Measurements from ENCODE around the gene ZNF385B.

ZNF385B gene

DNA sequence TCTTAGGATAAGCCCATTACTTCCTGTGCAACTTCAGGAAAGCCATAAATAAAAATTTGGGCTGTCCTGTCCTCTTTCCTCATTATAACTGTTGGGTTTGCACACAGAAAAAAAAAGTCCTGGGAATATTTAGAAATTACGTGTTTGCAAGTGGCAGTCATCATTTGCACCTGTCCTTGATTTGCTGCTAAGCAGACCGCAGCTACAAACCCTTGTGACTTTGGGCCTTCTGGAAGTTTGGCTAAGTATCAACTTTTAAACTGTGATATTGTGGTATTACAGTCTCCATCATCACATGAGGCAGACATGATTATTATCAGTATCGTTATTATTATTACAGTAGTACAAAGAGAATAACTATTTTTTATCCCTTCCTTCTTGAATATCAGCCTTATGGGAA, 336.1 kb downstream of the ZNF385B start:
- Mint-ChIP-seq H3K4me3 (no peak overlapping the region), H3K4me1 (ENCODE audit: low read depth) (no peaks in the 10 kb centered on the region), H3K27me3 (peaks cover 11% of the 10 kb centered on the region), H3K27ac (no peak overlapping the region), H3K9me3 (no peaks in the 10 kb centered on the region), H3K36me3 (ENCODE audit: low read depth) (no peaks in the 10 kb centered on the region)

DNA sequence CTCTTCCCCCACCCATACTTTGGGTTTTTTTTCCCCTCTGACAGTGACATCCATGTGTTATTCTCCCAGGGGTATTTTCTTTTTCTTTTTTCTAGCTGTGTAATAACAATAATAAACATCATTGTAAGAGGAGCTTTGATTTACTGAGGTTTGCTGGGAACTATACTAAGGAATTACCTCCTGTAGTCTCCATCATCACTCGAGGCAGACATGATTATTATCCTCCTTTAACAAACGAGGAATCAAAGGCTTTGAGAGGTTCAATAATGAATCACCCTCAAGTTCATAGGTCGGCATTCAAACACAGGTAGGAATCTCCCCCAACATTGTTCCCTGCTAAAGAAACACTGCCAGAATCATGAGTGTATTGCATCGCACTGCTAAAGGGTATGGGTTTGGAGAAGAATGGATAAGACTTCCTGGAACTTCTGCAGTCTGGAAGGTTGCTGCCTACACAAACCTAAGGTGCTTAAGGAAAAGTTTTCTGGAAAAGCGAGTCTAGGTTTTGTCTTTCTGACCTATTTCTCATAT, 336.5 kb downstream of the ZNF385B start:
- H3K4me3 Mint-ChIP-seq = no peak overlapping the region
- no peaks in the 10 kb centered on the region for H3K9me3 Mint-ChIP-seq
- no peak overlapping the region for H3K27ac Mint-ChIP-seq
- H3K27me3 Mint-ChIP-seq = peaks cover 11% of the 10 kb centered on the region
- no peaks in the 10 kb centered on the region for H3K36me3 Mint-ChIP-seq (ENCODE audit: low read depth)
- H3K4me1 Mint-ChIP-seq (ENCODE audit: low read depth) = no peaks in the 10 kb centered on the region

DNA sequence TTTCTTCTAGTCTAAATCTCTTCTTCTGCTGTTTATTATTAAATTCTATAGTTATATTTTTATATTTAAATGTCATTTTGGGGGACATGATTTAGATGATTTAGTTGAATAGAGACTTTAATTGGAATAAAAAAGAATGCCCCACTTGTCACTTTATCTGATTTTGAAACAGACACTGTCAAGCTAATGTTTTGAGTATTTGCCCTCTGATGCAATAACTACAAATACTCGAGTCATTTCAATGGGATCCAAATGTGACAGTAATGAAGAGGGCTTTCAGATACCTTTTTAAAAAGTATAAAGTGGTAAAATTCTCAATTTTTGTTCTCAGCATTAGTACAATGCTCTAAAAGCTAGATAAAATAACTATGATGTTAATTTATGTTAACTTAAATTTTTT, 339.5 kb downstream of the ZNF385B start:
- Mint-ChIP-seq H3K36me3 (ENCODE audit: low read depth) (no peaks in the 10 kb centered on the region), H3K4me3 (no peak overlapping the region), H3K9me3 (no peaks in the 10 kb centered on the region), H3K27me3 (peaks cover 11% of the 10 kb centered on the region), H3K4me1 (ENCODE audit: low read depth) (no peaks in the 10 kb centered on the region), H3K27ac (no peak overlapping the region)

DNA sequence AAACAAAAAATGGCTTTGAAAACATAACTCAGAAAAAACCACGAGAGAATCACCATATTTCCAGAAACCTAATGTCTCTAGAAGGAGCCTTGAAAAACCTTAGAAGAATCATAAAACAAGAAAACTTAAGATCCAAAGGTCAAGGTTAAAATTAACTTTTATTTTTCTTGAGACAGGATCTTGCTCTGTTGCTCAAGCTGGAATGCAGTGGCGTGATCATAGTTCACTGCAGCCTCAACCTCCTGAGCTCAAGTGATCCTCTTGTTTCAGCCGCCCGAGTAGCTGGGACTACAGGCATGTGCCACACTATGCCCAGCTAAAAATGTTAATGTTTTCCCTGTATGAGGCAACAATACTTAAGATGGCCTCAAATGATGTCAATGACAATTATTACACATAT, 342.6 kb downstream of the ZNF385B start:
- peaks cover 11% of the 10 kb centered on the region for H3K27me3 Mint-ChIP-seq
- no peak overlapping the region for H3K4me3 Mint-ChIP-seq
- no peaks in the 10 kb centered on the region for H3K4me1 Mint-ChIP-seq (ENCODE audit: low read depth)
- H3K36me3 Mint-ChIP-seq (ENCODE audit: low read depth) = no peaks in the 10 kb centered on the region
- H3K27ac Mint-ChIP-seq = no peak overlapping the region
- H3K9me3 Mint-ChIP-seq = no peaks in the 10 kb centered on the region

GRCh38 chr2:179513181-179513580, 348.2 kb downstream of the ZNF385B start:
- Mint-ChIP-seq H3K36me3 (ENCODE audit: low read depth) (no peaks in the 10 kb centered on the region), H3K4me3 (no peak overlapping the region), H3K4me1 (ENCODE audit: low read depth) (no peaks in the 10 kb centered on the region), H3K27ac (no peak overlapping the region), H3K27me3 (no peaks in the 10 kb centered on the region), H3K9me3 (no peaks in the 10 kb centered on the region)

DNA sequence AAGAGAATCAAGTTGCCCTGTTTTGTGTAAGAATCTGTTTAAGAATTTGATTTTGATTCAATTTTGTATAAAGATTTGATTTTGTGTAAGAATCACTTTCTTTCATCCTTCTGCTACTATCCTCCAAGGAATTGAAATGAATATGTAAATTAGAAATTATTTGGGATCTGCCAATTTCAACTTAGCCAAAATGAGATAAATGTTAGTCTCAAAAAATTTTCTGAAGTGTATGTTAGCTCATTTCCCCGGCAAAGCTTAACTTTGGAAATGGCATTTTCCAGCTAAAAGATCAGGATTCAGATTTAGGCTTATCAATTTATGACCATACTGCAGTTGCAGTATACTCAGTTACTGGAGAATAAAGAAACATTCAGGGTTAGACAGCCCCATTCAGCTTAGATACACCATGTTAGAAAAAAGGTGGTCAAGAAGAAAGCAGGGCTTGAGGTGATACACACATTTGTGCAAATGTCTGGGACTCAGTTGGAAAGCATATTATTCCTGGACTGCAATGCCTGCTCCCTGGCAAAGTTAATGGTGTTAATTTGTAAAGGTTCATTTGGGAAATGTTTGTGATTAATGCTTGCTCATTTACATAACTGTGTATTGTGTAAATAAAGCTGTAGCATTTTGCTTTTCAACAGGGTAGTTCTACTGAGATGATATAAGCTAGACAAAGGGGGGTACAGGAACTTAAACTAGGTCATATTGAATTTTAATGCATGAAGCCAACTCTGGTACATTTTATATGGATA, 349.0 kb downstream of the ZNF385B start:
- no peaks in the 10 kb centered on the region for H3K4me1 Mint-ChIP-seq (ENCODE audit: low read depth)
- H3K4me3 Mint-ChIP-seq = no peak overlapping the region
- H3K36me3 Mint-ChIP-seq (ENCODE audit: low read depth) = no peaks in the 10 kb centered on the region
- no peak overlapping the region for H3K27ac Mint-ChIP-seq
- H3K27me3 Mint-ChIP-seq = no peaks in the 10 kb centered on the region
- no peaks in the 10 kb centered on the region for H3K9me3 Mint-ChIP-seq

GRCh38 chr2:179511105-179511789, 350.2 kb downstream of the ZNF385B start:
- Mint-ChIP-seq H3K27me3 (no peaks in the 10 kb centered on the region), H3K4me1 (ENCODE audit: low read depth) (no peaks in the 10 kb centered on the region), H3K4me3 (no peak overlapping the region), H3K27ac (no peak overlapping the region), H3K9me3 (no peaks in the 10 kb centered on the region), H3K36me3 (ENCODE audit: low read depth) (no peaks in the 10 kb centered on the region)

- Mint-ChIP-seq H3K27me3 (peaks cover 3% of the 10 kb centered on the region), H3K27ac (no peak overlapping the region), H3K36me3 (ENCODE audit: low read depth) (no peaks in the 10 kb centered on the region), H3K4me1 (ENCODE audit: low read depth) (no peaks in the 10 kb centered on the region), H3K4me3 (no peak overlapping the region), H3K9me3 (peaks cover 9% of the 10 kb centered on the region)
These were observed 366.1 kb downstream of the ZNF385B start for GRCh38 chr2:179495315-179495714.

DNA sequence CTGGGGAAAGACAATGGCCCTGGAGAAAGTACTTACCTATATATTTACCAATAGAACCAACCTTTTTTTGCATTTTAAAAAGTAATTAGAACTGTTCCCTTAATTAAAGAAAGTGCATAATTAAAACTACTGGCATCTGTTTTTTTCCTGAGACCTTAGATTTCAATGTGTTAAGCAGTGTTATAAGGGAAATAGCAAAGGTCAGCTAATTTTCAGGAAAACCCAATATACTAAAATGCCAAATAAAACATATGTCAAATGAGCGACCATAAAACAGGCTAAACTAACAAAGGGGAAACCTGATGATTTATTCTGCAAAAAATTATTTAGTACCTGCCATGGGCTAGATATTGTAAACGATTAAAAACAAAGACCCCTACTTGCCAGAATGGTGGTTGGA, 372.8 kb downstream of the ZNF385B start:
- no peaks in the 10 kb centered on the region for H3K9me3 Mint-ChIP-seq
- H3K27ac Mint-ChIP-seq = no peak overlapping the region
- H3K27me3 Mint-ChIP-seq = no peaks in the 10 kb centered on the region
- no peaks in the 10 kb centered on the region for H3K4me1 Mint-ChIP-seq (ENCODE audit: low read depth)
- no peaks in the 10 kb centered on the region for H3K36me3 Mint-ChIP-seq (ENCODE audit: low read depth)
- H3K4me3 Mint-ChIP-seq = no peak overlapping the region

DNA sequence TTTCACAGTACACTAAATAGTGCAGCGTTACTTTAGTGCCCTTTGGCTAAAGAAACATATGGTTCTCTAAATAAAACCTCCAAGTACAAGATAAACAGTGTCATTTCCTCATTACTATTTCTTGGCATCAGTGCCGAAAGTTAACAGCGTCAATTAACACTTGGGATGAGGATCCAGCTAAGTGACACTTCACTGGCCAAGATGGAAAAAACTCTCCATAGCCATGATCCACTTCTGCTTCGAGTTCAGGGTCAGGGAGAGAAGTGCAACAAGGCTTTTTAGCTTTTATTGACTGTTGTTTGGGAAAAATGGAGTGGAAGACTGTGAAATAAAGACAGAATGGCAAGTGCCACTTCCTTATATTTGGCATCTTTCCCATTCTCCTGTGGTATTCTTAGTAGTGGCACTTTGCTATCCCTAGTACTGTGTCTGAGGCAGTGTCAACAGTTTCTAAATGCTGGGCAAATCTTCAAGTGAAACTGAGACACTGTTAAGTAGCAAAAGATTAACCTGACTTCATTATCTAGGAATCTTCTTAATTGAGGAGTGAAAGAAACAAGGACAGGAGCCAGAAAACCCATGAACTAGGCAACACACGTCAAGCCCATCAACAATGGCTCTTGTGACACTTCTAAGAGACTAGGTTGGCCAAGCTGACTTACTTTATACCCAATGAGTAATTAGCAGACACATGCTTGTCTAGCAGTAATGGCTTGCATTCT, 374.2 kb downstream of the ZNF385B start:
- H3K9me3 Mint-ChIP-seq = no peaks in the 10 kb centered on the region
- no peaks in the 10 kb centered on the region for H3K4me1 Mint-ChIP-seq (ENCODE audit: low read depth)
- no peaks in the 10 kb centered on the region for H3K36me3 Mint-ChIP-seq (ENCODE audit: low read depth)
- H3K27me3 Mint-ChIP-seq = no peaks in the 10 kb centered on the region
- H3K27ac Mint-ChIP-seq = no peak overlapping the region
- H3K4me3 Mint-ChIP-seq = no peak overlapping the region

DNA sequence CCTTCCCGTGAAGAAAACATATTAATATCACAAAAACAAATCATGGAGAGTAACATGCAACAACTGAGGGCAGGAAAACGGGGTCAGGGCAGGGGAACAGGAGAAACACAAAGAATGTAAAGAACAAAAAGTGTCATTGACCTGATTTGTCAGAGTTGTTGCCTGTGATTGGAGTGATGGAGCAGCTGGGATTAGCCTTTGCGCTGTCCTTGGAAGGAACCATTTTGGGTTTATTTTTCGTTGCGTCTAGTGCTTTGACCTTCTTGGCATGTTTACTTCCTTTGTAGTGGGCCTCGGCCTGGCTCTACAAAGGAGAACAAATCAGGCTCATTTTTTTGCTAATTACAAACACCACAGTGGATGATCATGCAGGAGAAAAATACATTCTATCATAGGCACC, 378.3 kb downstream of the ZNF385B start:
- Mint-ChIP-seq H3K4me3 (no peak overlapping the region), H3K36me3 (ENCODE audit: low read depth) (no peaks in the 10 kb centered on the region), H3K27me3 (peaks cover 3% of the 10 kb centered on the region), H3K9me3 (no peaks in the 10 kb centered on the region), H3K27ac (no peak overlapping the region), H3K4me1 (ENCODE audit: low read depth) (no peaks in the 10 kb centered on the region)

- peaks cover 11% of the 10 kb centered on the region for H3K27me3 Mint-ChIP-seq
These were observed 381.5 kb downstream of the ZNF385B start for GRCh38 chr2:179479947-179480346.

DNA sequence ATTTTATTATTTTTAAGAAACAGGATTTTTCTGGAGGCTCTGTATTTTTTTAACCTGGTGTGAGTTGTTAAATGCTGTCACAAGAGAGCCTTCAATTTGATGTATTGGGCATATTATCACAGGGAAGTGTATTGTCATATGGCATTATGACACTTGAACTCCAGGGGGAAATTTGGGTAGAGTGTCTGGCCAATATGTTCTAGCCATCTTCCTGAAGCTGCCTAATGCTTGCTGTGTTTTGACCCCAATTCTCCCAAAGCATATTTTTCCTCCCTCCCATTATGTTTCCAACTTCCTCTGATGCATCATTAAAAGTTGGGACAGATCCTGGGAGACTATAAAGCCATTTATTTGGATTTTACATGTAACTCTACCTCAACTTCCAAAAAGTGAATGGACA, 382.6 kb downstream of the ZNF385B start:
- no peaks in the 10 kb centered on the region for H3K4me1 Mint-ChIP-seq (ENCODE audit: low read depth)
- H3K36me3 Mint-ChIP-seq (ENCODE audit: low read depth) = no peaks in the 10 kb centered on the region
- peaks cover 13% of the 10 kb centered on the region for H3K27me3 Mint-ChIP-seq
- H3K9me3 Mint-ChIP-seq = no peaks in the 10 kb centered on the region
- no peak overlapping the region for H3K27ac Mint-ChIP-seq
- H3K4me3 Mint-ChIP-seq = no peak overlapping the region

More at GRCh38 chr2:179479947-179480346, 381.5 kb downstream of the ZNF385B start:
- Mint-ChIP-seq H3K27ac (no peak overlapping the region), H3K4me1 (ENCODE audit: low read depth) (no peaks in the 10 kb centered on the region), H3K9me3 (no peaks in the 10 kb centered on the region), H3K36me3 (ENCODE audit: low read depth) (no peaks in the 10 kb centered on the region), H3K4me3 (no peak overlapping the region)

- no peak overlapping the region for H3K4me3 Mint-ChIP-seq
- no peaks in the 10 kb centered on the region for H3K4me1 Mint-ChIP-seq (ENCODE audit: low read depth)
These were observed 390.4 kb downstream of the ZNF385B start for GRCh38 chr2:179470992-179471391.

DNA sequence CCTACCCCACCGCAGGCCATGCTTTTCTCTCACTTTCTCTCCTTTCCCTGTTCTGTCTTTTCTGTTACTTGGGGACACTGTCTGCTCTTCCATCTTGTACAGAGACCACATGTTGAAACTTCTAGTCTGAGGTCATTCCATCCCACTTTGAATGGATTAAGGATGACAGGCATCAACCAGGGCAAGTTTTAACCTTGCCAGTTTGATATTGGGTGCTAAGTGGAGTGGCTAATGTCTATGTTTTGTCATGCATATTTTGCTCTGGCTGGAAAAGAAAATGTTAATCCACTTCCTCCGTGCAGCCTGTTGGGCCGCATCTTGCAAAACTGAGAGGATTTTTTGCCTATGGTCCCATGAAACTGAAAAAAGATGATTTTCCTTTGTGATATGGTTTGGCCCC, 391.3 kb downstream of the ZNF385B start:
- Mint-ChIP-seq H3K9me3 (peaks cover 2% of the 10 kb centered on the region), H3K4me1 (ENCODE audit: low read depth) (no peaks in the 10 kb centered on the region), H3K27ac (no peak overlapping the region), H3K4me3 (no peak overlapping the region), H3K36me3 (ENCODE audit: low read depth) (no peaks in the 10 kb centered on the region), H3K27me3 (peaks cover 22% of the 10 kb centered on the region)

More at GRCh38 chr2:179470992-179471391, 390.4 kb downstream of the ZNF385B start:
- no peak overlapping the region for H3K27ac Mint-ChIP-seq
- peaks cover 20% of the 10 kb centered on the region for H3K27me3 Mint-ChIP-seq
- H3K36me3 Mint-ChIP-seq (ENCODE audit: low read depth) = no peaks in the 10 kb centered on the region
- H3K9me3 Mint-ChIP-seq = no peaks in the 10 kb centered on the region

Measured in stimulated activated naive CD8-positive, alpha-beta T cell treated with anti-CD3 and anti-CD28 coated beads, Interleukin-15, Interleukin-2, amounts not matched to agents 100 ng/mL and 50 ng/mL, for 24 hours (primary cell).